ENCODE measurements around the gene RELL1. TPM values are rescaled to one million over a fixed set of nuclear protein-coding genes. Genes with fewer than 3 reads are reported as not detected.

Gene RELL1
- total RNA-seq, 1 donor from 2014 or later = 23.1 TPM

- TF ChIP-seq CTCF (IDR thresholded peaks at IDR 0.05; ENCODE audit: insufficient read depth, low read depth, low read length) (no peak), EZH2 (IDR thresholded peaks at IDR 0.05; ENCODE audit: insufficient read depth, low read length) (no peak)
- Histone ChIP-seq H3K4me1 (ENCODE audit: insufficient read depth, low read length) (peaks cover 48% of the 10 kb centered on the region), H3K27me3 (ENCODE audit: insufficient read depth, low read length) (no peaks in the 10 kb centered on the region), H4K20me1 (ENCODE audit: insufficient read depth, low read length) (no peaks in the 10 kb centered on the region), H3K9ac (ENCODE audit: low read length) (no peak overlapping the region), H3K27ac (ENCODE audit: low read depth, low read length) (no peak overlapping the region), H3K9me3 (ENCODE audit: insufficient read depth, low read depth, low read length) (no peaks in the 10 kb centered on the region), H2AFZ (ENCODE audit: low read depth, low read length) (no peak overlapping the region), H3K79me2 (ENCODE audit: insufficient read depth, low read length) (peaks cover 11% of the 10 kb centered on the region), H3K4me2 (ENCODE audit: low read length) (peak overlapping the region; percentile 63), H3K4me3 (ENCODE audit: insufficient read depth, low read depth, low read length) (no peak overlapping the region), H3K36me3 (ENCODE audit: insufficient read depth, low read length) (no peaks in the 10 kb centered on the region)
- Mint-ChIP-seq H3K27me3 (ENCODE audit: low read depth, unreplicated experiment) (no peaks in the 10 kb centered on the region), H3K27ac (ENCODE audit: unreplicated experiment) (peak overlapping the region; percentile 31), H3K36me3 (ENCODE audit: low read depth, unreplicated experiment) (no peaks in the 10 kb centered on the region), H3K4me1 (ENCODE audit: low read depth, unreplicated experiment) (peaks cover 54% of the 10 kb centered on the region), H3K9me3 (ENCODE audit: unreplicated experiment) (no peaks in the 10 kb centered on the region), H3K4me3 (ENCODE audit: unreplicated experiment) (no peak overlapping the region)
- FAIRE-seq = no peak
- DNase-seq (ENCODE audit: low read depth) = no peak
Observed at GRCh38 chr4:37665333-37666320, 20.5 kb downstream of the RELL1 start.

GRCh38 chr4:37664696-37665095, 21.5 kb downstream of the RELL1 start:
- Mint-ChIP-seq H3K27me3 (ENCODE audit: low read depth, unreplicated experiment) (no peaks in the 10 kb centered on the region), H3K36me3 (ENCODE audit: low read depth, unreplicated experiment) (peaks cover 2% of the 10 kb centered on the region), H3K4me1 (ENCODE audit: low read depth, unreplicated experiment) (peaks cover 58% of the 10 kb centered on the region), H3K9me3 (ENCODE audit: unreplicated experiment) (no peaks in the 10 kb centered on the region), H3K4me3 (ENCODE audit: unreplicated experiment) (peak overlapping the region; percentile 34), H3K27ac (ENCODE audit: unreplicated experiment) (peak overlapping the region; percentile 31)
- peaks cover 6% of the 10 kb centered on the region for H4K20me1 ChIP-seq (ENCODE audit: insufficient read depth, low read length)
- peaks cover 17% of the 10 kb centered on the region for H3K79me2 ChIP-seq (ENCODE audit: insufficient read depth, low read length)
- H3K9me3 ChIP-seq (ENCODE audit: insufficient read depth, low read depth, low read length) = no peaks in the 10 kb centered on the region
- no peak overlapping the region for H3K4me3 ChIP-seq (ENCODE audit: insufficient read depth, low read depth, low read length)
- H3K27me3 ChIP-seq (ENCODE audit: insufficient read depth, low read length) = no peaks in the 10 kb centered on the region
- H3K36me3 ChIP-seq (ENCODE audit: insufficient read depth, low read length) = no peaks in the 10 kb centered on the region
- DNase-seq (ENCODE audit: low read depth) (no peak), FAIRE-seq (no peak)
- H3K27ac ChIP-seq (ENCODE audit: low read depth, low read length) = no peak overlapping the region
- peaks cover 48% of the 10 kb centered on the region for H3K4me1 ChIP-seq (ENCODE audit: insufficient read depth, low read length)
- H2AFZ ChIP-seq (ENCODE audit: low read depth, low read length) = no peak overlapping the region
- no peak overlapping the region for H3K9ac ChIP-seq (ENCODE audit: low read length)
- TF ChIP-seq EZH2 (IDR thresholded peaks at IDR 0.05; ENCODE audit: insufficient read depth, low read length) = no peak
- TF ChIP-seq CTCF (IDR thresholded peaks at IDR 0.05; ENCODE audit: insufficient read depth, low read depth, low read length) = no peak
- H3K4me2 ChIP-seq (ENCODE audit: low read length) = peak overlapping the region; percentile 39

DNA sequence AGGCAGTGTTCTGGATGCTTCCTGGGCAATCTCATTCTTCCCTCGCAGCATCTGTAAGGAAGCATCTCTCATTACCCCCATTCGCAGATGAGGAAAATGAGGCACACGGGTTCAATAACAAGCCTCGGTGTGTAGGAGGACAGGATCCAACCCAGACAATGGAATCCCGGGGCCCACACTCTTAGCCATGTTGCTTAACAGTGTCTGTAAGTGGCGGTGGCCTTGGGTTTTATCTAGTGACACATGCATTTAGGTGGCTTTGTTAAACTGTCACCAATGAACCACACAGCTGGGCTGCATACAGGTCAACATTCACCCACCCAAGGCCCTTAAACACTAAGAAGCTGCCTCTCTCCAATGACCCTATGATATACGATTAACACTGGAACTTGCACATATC, 22.6 kb downstream of the RELL1 start:
- no peak overlapping the region for H3K27ac Mint-ChIP-seq (ENCODE audit: unreplicated experiment)
- H3K27ac ChIP-seq (ENCODE audit: low read depth, low read length) = no peak overlapping the region

More for the DNA sequence above, 22.6 kb downstream of the RELL1 start:
- H3K79me2 ChIP-seq (ENCODE audit: insufficient read depth, low read length) = peaks cover 22% of the 10 kb centered on the region
- H3K4me3 ChIP-seq (ENCODE audit: insufficient read depth, low read depth, low read length) = no peak overlapping the region
- DNase-seq (ENCODE audit: low read depth) (no peak), FAIRE-seq (no peak)
- TF ChIP-seq CTCF (IDR thresholded peaks at IDR 0.05; ENCODE audit: insufficient read depth, low read depth, low read length) (no peak), EZH2 (IDR thresholded peaks at IDR 0.05; ENCODE audit: insufficient read depth, low read length) (no peak)
- H3K9me3 ChIP-seq (ENCODE audit: insufficient read depth, low read depth, low read length) = no peaks in the 10 kb centered on the region
- H3K36me3 ChIP-seq (ENCODE audit: insufficient read depth, low read length) = no peaks in the 10 kb centered on the region
- H3K36me3 Mint-ChIP-seq (ENCODE audit: low read depth, unreplicated experiment) = peaks cover 2% of the 10 kb centered on the region
- H3K4me3 Mint-ChIP-seq (ENCODE audit: unreplicated experiment) = no peak overlapping the region
- H3K9ac ChIP-seq (ENCODE audit: low read length) = no peak overlapping the region
- peaks cover 48% of the 10 kb centered on the region for H3K4me1 ChIP-seq (ENCODE audit: insufficient read depth, low read length)
- no peaks in the 10 kb centered on the region for H3K9me3 Mint-ChIP-seq (ENCODE audit: unreplicated experiment)
- H3K27me3 Mint-ChIP-seq (ENCODE audit: low read depth, unreplicated experiment) = no peaks in the 10 kb centered on the region
- H3K4me1 Mint-ChIP-seq (ENCODE audit: low read depth, unreplicated experiment) = peaks cover 61% of the 10 kb centered on the region
- no peaks in the 10 kb centered on the region for H3K27me3 ChIP-seq (ENCODE audit: insufficient read depth, low read length)
- H4K20me1 ChIP-seq (ENCODE audit: insufficient read depth, low read length) = peaks cover 10% of the 10 kb centered on the region
- peak overlapping the region; percentile 49 for H3K4me2 ChIP-seq (ENCODE audit: low read length)
- H2AFZ ChIP-seq (ENCODE audit: low read depth, low read length) = no peak overlapping the region
